ENCODE data around the gene ABCC4. TPM values are rescaled to one million over a fixed set of nuclear protein-coding genes. Genes with fewer than 3 reads are reported as not detected.
"Not testable (repeated sequence)": the region's sequence is repeated elsewhere in the genome, so short reads cannot be mapped to it uniquely, and the experiment has no call there.

ABCC4 gene
- total RNA-seq, 1 donor from 2014 or later = 7.5 TPM

GRCh38 chr13:95181586-95181985 is 119.7 kb downstream of the ABCC4 start:
- no peak for TF ChIP-seq CTCF (IDR thresholded peaks at IDR 0.05; ENCODE audit: unreplicated experiment)
- H3K9me3 Mint-ChIP-seq (ENCODE audit: low read depth) = no peaks in the 10 kb centered on the region
- peaks cover 6% of the 10 kb centered on the region for H3K27me3 Mint-ChIP-seq
- H3K27ac Mint-ChIP-seq = no peak overlapping the region
- no peak overlapping the region for H3K4me3 Mint-ChIP-seq (ENCODE audit: low read depth)
- peaks cover 8% of the 10 kb centered on the region for H3K4me1 Mint-ChIP-seq (ENCODE audit: low read depth)
- no peak for DNase-seq (ENCODE audit: low spot score, unreplicated experiment)
- H3K36me3 Mint-ChIP-seq (ENCODE audit: insufficient read depth) = peaks cover 1% of the 10 kb centered on the region

- Mint-ChIP-seq H3K27ac (no peak overlapping the region), H3K36me3 (ENCODE audit: insufficient read depth) (peaks cover 3% of the 10 kb centered on the region), H3K9me3 (ENCODE audit: low read depth) (no peaks in the 10 kb centered on the region), H3K4me3 (ENCODE audit: low read depth) (no peak overlapping the region), H3K4me1 (ENCODE audit: low read depth) (peaks cover 8% of the 10 kb centered on the region), H3K27me3 (peaks cover 6% of the 10 kb centered on the region)
- no peak for DNase-seq (ENCODE audit: low spot score, unreplicated experiment)
- TF ChIP-seq CTCF (IDR thresholded peaks at IDR 0.05; ENCODE audit: unreplicated experiment) = no peak
These were observed 120.6 kb downstream of the ABCC4 start for GRCh38 chr13:95180513-95181245.

GRCh38 chr13:95176611-95177259 is 124.5 kb downstream of the ABCC4 start:
- peaks cover 6% of the 10 kb centered on the region for H3K27me3 Mint-ChIP-seq
- no peak for DNase-seq (ENCODE audit: low spot score, unreplicated experiment)
- H3K9me3 Mint-ChIP-seq (ENCODE audit: low read depth) = no peaks in the 10 kb centered on the region
- no peak for TF ChIP-seq CTCF (IDR thresholded peaks at IDR 0.05; ENCODE audit: unreplicated experiment)
- H3K4me1 Mint-ChIP-seq (ENCODE audit: low read depth) = peaks cover 8% of the 10 kb centered on the region
- H3K27ac Mint-ChIP-seq = no peak overlapping the region
- no peak overlapping the region for H3K4me3 Mint-ChIP-seq (ENCODE audit: low read depth)
- H3K36me3 Mint-ChIP-seq (ENCODE audit: insufficient read depth) = peaks cover 3% of the 10 kb centered on the region

GRCh38 chr13:95174517-95174916 is 126.7 kb downstream of the ABCC4 start:
- peaks cover 3% of the 10 kb centered on the region for H3K36me3 Mint-ChIP-seq (ENCODE audit: insufficient read depth)
- no peaks in the 10 kb centered on the region for H3K4me1 Mint-ChIP-seq (ENCODE audit: low read depth)
- DNase-seq (ENCODE audit: low spot score, unreplicated experiment) = no peak
- peaks cover 6% of the 10 kb centered on the region for H3K27me3 Mint-ChIP-seq
- no peaks in the 10 kb centered on the region for H3K9me3 Mint-ChIP-seq (ENCODE audit: low read depth)
- no peak for TF ChIP-seq CTCF (IDR thresholded peaks at IDR 0.05; ENCODE audit: unreplicated experiment)
- H3K4me3 Mint-ChIP-seq (ENCODE audit: low read depth) = no peak overlapping the region
- no peak overlapping the region for H3K27ac Mint-ChIP-seq

DNA sequence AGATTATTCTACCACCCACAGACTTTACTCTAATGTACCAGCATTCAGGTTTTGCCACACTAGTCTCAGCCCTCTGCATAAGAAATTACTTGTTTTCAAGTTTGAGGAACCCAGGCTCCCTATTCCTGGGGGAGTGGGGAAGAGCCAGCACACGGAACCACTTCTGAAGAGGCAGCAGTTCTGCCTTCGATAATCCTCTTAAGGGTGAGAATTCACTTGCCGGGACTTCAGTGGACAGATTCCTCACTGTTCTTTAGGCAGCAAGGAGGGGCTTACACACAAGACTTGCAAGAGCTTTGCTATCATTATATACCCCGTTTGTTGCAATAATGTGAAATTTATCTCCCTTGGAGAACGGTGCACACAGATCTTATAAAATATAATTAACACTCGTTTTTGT is 133.1 kb downstream of the ABCC4 start:
- Mint-ChIP-seq H3K9me3 (ENCODE audit: low read depth) (no peaks in the 10 kb centered on the region), H3K27me3 (no peaks in the 10 kb centered on the region), H3K4me1 (ENCODE audit: low read depth) (no peaks in the 10 kb centered on the region), H3K27ac (no peak overlapping the region), H3K36me3 (ENCODE audit: insufficient read depth) (peaks cover 7% of the 10 kb centered on the region), H3K4me3 (ENCODE audit: low read depth) (no peak overlapping the region)
- no peak for DNase-seq (ENCODE audit: low spot score, unreplicated experiment)
- no peak for TF ChIP-seq CTCF (IDR thresholded peaks at IDR 0.05; ENCODE audit: unreplicated experiment)

GRCh38 chr13:95167003-95167402 is 134.2 kb downstream of the ABCC4 start:
- H3K4me1 Mint-ChIP-seq (ENCODE audit: low read depth); H3K27ac Mint-ChIP-seq; H3K9me3 Mint-ChIP-seq (ENCODE audit: low read depth); H3K36me3 Mint-ChIP-seq (ENCODE audit: insufficient read depth); H3K4me3 Mint-ChIP-seq (ENCODE audit: low read depth); H3K27me3 Mint-ChIP-seq; DNase-seq (ENCODE audit: low spot score, unreplicated experiment): not testable (repeated sequence)
